Activated CD8-positive, alpha-beta T cell treated with anti-CD3 and anti-CD28 coated beads for 36 hours (primary cell): ENCODE results near the gene ACTRT2. TPM values are rescaled to one million over a fixed set of nuclear protein-coding genes. Genes with fewer than 3 reads are reported as not detected.

Experiments used
- ATAC-seq: fragments of 200-7000 bp; cut with Tn5 transposase; one replicate; pipeline ENCODE4 v1.10.0; 2021; ENCODE audit warnings: mild to moderate bottlenecking, moderate library complexity
- CTCF ChIA-PET: fragments of 350-600 bp; sonication (Branson Sonifier 250); formaldehyde crosslinking; loops from one replicate; lab custom pipeline; 2021; ENCODE audit warnings: antibody characterized with exemption; lab: Charles Lee
- POLR2A ChIA-PET: fragments of 350-600 bp; sonication (Branson Sonifier 250); formaldehyde crosslinking; loops from one replicate; lab custom pipeline; 2021; ENCODE audit warnings: antibody characterized with exemption; lab: Charles Lee
- DNase-seq: peaks from one replicate; pipeline ENCODE4 v3.0.0-alpha.2; 2020
- H3K27ac Mint-ChIP-seq: one replicate; pipeline ENCODE4 v1.8.0; 2021; ENCODE audit warnings: mild to moderate bottlenecking, mixed read lengths
- H3K27me3 Mint-ChIP-seq: one replicate; pipeline ENCODE4 v1.8.0; 2021; ENCODE audit warnings: mixed read lengths
- H3K36me3 Mint-ChIP-seq: one replicate; pipeline ENCODE4 v1.8.0; 2021; ENCODE audit warnings: low read depth, mixed read lengths
- H3K4me1 Mint-ChIP-seq: one replicate; pipeline ENCODE4 v1.8.0; 2021; ENCODE audit warnings: low read depth, mixed read lengths
- H3K4me3 Mint-ChIP-seq: one replicate; pipeline ENCODE4 v1.8.0; 2021; ENCODE audit warnings: mild to moderate bottlenecking, moderate library complexity, mixed read lengths
- H3K9me3 Mint-ChIP-seq: one replicate; pipeline ENCODE4 v1.8.0; 2021; ENCODE audit warnings: mixed read lengths
- intact Hi-C: fragments of 100-400 bp; cut with micrococcal nuclease; formaldehyde crosslinking; loops from one replicate; pipeline ENCODE4 v1.10.0; 2022
- total RNA-seq, 2 experiments: library from RNA; stranded (reverse); gene quantifications; one replicate each; pipeline ENCODE4 v1.2.3, GENCODE V29; 2021
- TF ChIP-seq, protein P1 (sequence below): fragments of 200-600 bp; IDR thresholded peaks from one replicate; pipeline ENCODE4 v1.8.0; 2022; ENCODE audit warnings: antibody characterized with exemption, mild to moderate bottlenecking

Gene ACTRT2
- total RNA-seq, 2 experiments from 2014 or later: not detected

DNA sequence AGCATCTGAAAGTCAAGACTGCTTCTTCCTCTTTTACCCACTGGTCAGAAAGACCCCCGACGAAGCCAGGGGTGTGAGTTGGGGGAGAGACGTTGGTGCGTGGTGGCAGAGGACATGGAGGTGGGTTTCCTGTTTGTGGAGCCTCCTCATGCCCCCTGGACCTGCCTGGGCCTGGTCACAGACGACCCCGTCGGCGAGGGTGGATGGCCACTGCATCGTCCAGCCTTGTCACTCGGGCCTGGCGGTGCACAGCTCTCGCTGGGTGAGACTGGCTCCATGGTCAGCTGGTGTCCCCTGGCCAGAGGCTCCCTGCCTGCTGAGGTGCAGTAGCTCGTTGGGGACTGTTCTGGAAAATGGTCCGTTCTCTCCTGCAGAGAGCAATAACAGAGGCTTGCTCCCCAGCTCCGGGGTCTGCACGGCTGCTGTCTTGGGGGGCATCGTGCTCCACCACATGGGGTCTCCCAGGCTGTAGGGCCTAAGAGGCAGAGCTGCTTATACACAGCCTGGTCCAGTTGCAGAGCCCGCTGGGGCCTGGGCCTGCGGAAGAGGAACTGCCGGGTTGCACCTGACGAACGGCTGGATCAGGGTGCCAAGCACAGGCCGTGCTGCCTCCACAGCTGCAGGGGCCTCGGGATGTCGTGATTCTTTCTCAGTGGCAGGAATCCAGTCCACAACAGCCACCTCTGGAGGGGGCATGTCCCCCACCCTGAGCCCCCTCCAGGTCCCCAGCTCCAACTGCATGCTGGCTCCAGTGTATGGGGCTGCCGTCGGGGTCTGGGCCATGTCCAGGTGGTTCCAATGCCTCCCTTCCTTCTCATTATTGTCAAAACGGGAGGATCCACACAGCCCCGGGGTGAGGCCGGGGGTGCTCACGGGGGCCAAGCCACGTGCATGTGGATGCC lies 18.0 kb upstream of the ACTRT2 start:
- intact Hi-C loops: no loop called here

DNA sequence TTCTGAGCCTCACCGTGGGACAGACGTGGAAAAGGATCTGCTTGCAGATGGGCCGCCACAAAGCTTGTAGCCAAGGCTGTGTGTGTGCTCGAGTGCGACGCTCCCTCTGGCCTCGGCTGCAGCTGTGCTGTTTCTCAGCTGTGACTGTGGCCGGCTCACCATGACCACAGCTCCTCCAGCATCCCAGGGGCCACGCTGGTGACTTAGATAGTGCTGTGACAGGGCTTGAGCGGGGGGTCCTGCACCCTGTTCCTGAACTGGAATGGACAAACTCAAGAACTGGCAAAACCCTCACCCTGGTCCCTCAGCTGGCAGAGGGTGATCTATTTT lies 17.4 kb upstream of the ACTRT2 start:
- Mint-ChIP-seq H3K4me3 (no peak overlapping the region), H3K9me3 (peaks cover 9% of the 10 kb centered on the region), H3K27me3 (peaks cover 7% of the 10 kb centered on the region), H3K36me3 (no peaks in the 10 kb centered on the region), H3K27ac (no peak overlapping the region), H3K4me1 (no peaks in the 10 kb centered on the region)
- DNase-seq: no peak
- TF ChIP-seq, protein P1, sequence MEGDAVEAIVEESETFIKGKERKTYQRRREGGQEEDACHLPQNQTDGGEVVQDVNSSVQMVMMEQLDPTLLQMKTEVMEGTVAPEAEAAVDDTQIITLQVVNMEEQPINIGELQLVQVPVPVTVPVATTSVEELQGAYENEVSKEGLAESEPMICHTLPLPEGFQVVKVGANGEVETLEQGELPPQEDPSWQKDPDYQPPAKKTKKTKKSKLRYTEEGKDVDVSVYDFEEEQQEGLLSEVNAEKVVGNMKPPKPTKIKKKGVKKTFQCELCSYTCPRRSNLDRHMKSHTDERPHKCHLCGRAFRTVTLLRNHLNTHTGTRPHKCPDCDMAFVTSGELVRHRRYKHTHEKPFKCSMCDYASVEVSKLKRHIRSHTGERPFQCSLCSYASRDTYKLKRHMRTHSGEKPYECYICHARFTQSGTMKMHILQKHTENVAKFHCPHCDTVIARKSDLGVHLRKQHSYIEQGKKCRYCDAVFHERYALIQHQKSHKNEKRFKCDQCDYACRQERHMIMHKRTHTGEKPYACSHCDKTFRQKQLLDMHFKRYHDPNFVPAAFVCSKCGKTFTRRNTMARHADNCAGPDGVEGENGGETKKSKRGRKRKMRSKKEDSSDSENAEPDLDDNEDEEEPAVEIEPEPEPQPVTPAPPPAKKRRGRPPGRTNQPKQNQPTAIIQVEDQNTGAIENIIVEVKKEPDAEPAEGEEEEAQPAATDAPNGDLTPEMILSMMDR: no peak
- no peak for ATAC-seq
- ChIA-PET POLR2A (no interaction called here), CTCF (no interaction called here)
- intact Hi-C loops: no loop called here

More for the DNA sequence above, 18.0 kb upstream of the ACTRT2 start:
- H3K36me3 Mint-ChIP-seq: no peaks in the 10 kb centered on the region
- DNase-seq (no peak), ATAC-seq (no peak)
- H3K9me3 Mint-ChIP-seq: peaks cover 3% of the 10 kb centered on the region
- no peak overlapping the region for H3K27ac Mint-ChIP-seq
- H3K4me1 Mint-ChIP-seq: no peaks in the 10 kb centered on the region
- H3K27me3 Mint-ChIP-seq: peaks cover 5% of the 10 kb centered on the region
- no peak overlapping the region for H3K4me3 Mint-ChIP-seq
- TF ChIP-seq, protein P1: no peak
- ChIA-PET CTCF (no interaction called here), POLR2A (no interaction called here)

DNA sequence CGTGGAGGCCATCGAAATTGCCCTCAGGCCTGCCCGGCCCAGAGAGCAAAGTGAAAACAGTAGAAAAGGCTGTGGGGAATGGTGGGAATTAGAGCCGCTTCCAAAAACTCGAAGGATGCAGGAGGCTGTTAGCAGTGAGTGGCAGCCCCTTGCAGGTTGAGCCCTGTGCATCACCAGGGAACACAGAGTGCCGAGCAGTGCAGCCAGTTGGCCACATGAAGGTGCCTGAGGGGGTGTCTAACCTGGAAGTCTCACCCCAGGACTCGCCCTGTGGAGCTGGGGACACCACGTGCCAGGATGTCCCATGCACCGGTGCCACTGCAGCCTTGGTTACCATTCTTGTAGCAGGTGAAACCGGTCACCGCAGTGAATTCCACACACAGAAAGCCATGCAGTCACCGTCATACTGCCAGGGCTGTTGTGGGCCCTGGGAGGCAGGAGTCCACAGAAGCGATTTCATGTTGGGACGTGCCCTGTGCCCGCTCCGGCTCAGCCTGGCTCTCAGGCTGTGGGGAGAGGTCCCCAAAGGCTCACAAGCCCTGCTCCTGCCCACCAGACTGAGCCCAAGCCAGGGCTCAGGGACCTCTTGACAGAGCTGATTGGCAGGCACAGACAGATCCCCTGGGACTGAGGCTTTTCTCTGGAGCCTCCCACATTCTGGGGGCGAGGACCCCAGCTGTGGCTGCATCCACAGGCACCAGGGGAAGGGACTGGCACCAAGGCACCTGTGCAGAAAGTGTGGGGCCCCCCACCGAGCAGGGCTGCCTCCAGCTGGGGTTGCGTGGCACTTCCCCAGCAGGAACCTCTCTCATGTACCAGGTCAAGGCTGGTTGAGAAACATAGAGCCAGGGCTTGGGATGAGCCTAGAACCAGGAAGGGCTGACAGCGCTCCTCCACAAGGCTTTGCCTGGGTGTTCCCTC lies 16.7 kb upstream of the ACTRT2 start:
- DNase-seq: no peak
- CTCF ChIA-PET: no interaction called here
- intact Hi-C loops: no loop called here
- no peak overlapping the region for H3K27ac Mint-ChIP-seq
- H3K36me3 Mint-ChIP-seq: no peaks in the 10 kb centered on the region
- H3K4me3 Mint-ChIP-seq: no peak overlapping the region
- TF ChIP-seq, protein P1: no peak
- no peaks in the 10 kb centered on the region for H3K4me1 Mint-ChIP-seq
- H3K9me3 Mint-ChIP-seq: peaks cover 10% of the 10 kb centered on the region
- peaks cover 7% of the 10 kb centered on the region for H3K27me3 Mint-ChIP-seq
- POLR2A ChIA-PET: no interaction called here
- no peak for ATAC-seq

DNA sequence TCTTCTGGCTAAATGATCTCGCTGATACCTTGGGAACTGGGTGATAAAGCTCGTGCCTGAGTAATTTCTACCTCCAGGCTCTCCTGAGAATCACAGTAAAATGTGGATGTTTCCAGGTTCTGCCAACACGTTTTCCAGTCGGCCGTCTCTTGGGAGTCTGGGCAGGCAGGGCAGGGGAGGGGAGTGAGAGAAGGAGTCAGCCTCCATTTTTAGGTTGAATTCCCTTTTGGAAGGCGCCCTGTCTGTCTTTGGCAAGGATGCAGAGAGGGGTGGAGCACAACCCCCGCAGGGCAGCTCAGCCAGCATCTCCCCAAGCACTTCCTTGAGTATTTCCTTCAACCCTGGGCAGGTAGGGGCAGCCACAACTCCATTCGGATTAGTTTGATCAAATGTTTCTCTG lies 15.5 kb upstream of the ACTRT2 start:
- H3K27ac Mint-ChIP-seq: no peak overlapping the region
- no peaks in the 10 kb centered on the region for H3K4me1 Mint-ChIP-seq
- ChIA-PET CTCF (no interaction called here), POLR2A (no interaction called here)
- DNase-seq: no peak
- H3K9me3 Mint-ChIP-seq: peaks cover 10% of the 10 kb centered on the region
- no peaks in the 10 kb centered on the region for H3K36me3 Mint-ChIP-seq
- ATAC-seq: no peak
- intact Hi-C loops: no loop called here
- no peak overlapping the region for H3K4me3 Mint-ChIP-seq
- TF ChIP-seq, protein P1: no peak
- H3K27me3 Mint-ChIP-seq: peaks cover 7% of the 10 kb centered on the region
